GM18867 (cell line): ENCODE data around the gene ARL5C.

Source experiments
- ATAC-seq: cut with Tn5 transposase; IDR thresholded peaks from one replicate; pipeline ENCODE4 v1.9.1; 2021; ENCODE audit warnings: mild to moderate bottlenecking, moderate library complexity; ENCODE audit not compliant: unreplicated experiment

The ARL5C gene

GRCh38 chr17:39194985-39195524 is 29.1 kb upstream of the ARL5C start:
- no peak for ATAC-seq

DNA sequence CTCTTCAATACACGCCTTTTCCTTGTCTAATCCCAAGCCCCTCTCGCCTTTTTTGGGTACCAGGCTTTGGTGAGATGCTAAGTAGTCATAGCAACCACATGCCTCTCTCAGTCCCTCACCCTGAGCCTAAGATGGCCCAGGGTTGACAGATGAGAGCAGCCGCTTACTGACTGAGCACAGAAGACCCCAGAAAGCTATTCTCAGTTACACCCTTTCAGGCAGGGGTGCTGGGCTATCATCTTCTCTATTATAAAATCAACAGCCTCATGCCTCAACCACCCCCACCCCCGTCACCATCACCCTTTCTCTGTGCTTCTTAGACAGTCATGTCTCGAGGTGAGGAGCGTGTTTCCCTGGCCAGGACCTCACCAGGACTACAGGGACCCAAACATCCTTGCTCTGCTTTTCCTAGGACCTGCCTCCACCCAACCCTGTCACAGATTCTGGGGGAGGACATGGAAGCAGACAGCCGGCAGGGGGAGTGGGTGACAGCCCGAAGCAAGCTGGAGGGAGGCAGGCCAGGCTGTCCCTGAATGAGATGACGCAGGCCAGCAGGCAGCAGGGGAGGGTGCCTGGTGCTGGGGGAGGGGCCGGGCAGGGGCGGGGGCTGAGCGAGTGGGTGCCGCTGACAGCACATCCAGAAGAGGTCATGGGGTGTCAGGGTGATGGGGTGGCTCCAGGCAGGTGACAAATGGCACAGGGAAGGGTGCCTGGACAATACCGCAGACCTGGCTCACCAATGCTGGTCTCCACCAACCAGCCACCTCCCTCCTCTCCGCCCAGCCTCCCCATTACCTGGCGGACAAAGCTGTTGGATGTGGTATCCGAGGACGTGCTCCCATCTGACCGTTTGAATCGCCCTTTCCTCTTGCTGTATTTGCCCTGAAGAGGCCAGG is 28.4 kb upstream of the ARL5C start:
- no peak for ATAC-seq

DNA sequence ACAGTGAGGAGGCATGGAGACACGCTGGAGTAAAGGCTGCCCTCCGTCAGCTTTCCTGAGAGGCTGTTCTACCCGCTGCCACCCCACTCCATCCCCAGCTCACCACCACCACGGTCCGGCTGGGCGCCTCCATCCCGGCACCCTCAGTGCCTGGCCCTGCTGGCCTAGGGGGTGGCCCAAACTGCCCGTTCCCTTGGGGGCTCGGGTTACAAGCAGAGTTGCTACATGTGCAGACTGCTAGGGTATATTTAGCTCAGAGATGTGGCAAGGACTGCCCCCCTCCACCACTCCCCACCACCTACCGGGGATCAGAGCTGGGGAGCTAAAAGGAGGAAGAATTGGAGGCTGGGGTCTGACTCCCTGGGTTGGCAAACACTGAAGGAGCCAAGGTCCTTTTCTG is 27.4 kb upstream of the ARL5C start:
- ATAC-seq = no peak

DNA sequence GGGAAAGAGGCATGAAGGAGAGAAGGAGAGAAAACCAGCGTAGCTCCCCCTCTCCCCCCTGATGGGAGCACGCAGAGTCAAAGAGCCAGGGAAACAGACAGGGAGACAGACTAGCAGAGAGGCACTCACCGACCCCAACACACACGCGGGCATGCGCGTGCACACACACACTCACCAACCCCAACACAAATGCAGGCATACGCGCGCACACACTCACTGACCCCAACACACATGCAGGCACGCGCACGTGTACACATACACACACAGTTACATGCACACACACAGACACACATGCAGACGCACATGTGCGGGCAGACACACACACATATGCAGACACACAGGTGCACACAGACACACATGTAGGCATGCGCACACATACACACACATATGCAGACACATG is 26.9 kb upstream of the ARL5C start:
- ATAC-seq = no peak

GRCh38 chr17:39191750-39192510 is 26.0 kb upstream of the ARL5C start:
- no peak for ATAC-seq

GRCh38 chr17:39187152-39187830 is 21.3 kb upstream of the ARL5C start:
- ATAC-seq = no peak

DNA sequence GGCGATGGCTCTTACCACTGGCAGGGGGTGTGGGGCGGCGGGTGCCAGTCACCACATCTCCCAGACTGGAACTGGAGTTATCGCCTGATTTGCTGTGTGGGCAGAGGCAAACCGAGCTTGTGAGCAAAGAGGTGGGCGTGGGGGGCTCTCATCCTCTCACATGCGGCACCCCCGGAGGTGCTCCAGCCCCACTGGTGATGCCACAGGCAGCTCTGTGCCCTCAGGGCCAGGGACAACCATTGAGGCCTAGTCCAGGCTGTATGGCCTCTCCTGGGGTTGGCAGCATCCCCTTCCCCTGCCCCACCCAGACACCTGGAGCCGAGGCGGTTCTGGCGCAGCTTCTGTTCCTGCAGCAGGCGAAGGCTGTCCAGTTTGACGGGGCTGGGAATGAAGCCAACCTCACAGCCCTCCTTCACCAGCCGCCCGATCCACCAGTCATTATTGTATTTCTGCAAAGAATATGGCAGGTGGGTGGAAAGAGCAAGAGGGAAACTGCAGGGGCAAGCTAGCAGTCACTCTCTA is 20.6 kb upstream of the ARL5C start:
- no peak for ATAC-seq

- ATAC-seq = no peak
Observed at GRCh38 chr17:39183720-39184119, 17.8 kb upstream of the ARL5C start.

DNA sequence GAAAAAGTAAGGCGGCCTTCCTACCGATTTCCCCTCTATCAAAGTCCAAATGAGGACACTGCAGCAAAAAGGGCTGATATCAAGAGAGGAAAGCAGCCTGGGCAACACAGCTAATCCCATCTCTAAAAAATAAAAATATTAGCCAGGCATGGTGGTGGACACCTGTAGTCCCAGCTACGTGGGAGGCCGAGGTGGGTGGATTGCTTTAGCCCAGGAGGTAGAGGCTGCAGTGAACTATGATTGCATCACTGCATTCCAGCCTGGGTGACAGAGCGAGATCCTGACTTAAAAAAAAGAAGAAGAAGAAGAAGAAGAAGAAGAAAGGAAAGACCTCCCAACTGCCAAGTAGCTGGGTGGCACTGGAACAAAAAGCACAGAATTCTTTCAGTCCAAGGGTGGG is 17.1 kb upstream of the ARL5C start:
- no peak for ATAC-seq

- ATAC-seq = no peak
Observed at GRCh38 chr17:39181303-39181702, 15.3 kb upstream of the ARL5C start.

GRCh38 chr17:39178536-39178935 is 12.6 kb upstream of the ARL5C start:
- no peak for ATAC-seq

DNA sequence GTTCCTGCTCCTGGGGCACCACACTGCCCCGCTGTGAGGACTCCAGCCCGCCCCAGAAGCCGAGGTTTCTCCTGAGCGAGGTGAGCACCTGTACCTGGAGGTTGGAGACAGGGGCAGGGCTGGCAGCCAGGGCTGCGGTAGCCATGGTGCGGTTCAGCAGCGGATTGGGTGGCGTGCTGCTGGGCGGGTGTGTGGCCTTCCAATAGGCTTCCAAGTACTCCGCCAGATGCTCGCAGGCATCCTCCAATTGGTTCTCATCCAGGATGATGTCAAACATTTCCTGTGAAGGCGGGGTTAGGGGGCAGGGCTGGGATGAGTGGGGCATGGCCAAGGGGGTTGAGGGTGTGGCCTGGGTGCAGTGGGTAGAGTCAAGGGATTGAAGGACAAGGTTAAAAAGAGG is 11.3 kb upstream of the ARL5C start:
- no peak for ATAC-seq

DNA sequence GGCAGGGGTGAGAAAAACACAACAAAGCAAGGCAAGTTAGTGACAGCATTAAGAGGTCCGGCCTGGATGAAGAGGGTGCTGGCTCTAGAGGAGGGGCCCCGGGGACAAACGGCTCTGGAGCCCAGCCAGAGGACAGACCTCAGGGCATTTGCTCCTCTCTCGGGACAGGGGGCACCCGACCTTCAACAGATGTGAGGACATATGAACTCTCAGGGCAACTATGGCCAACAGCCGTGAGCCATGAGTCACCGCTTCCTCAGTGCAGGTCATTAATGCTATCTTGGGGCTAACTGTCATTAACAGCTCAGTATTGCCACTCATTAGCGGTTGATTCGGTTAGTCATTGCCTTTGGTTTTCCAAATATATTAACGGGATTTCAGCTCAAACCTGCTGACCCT is 9.7 kb upstream of the ARL5C start:
- ATAC-seq = no peak

GRCh38 chr17:39174920-39175694 is 9.1 kb upstream of the ARL5C start:
- no peak for ATAC-seq

DNA sequence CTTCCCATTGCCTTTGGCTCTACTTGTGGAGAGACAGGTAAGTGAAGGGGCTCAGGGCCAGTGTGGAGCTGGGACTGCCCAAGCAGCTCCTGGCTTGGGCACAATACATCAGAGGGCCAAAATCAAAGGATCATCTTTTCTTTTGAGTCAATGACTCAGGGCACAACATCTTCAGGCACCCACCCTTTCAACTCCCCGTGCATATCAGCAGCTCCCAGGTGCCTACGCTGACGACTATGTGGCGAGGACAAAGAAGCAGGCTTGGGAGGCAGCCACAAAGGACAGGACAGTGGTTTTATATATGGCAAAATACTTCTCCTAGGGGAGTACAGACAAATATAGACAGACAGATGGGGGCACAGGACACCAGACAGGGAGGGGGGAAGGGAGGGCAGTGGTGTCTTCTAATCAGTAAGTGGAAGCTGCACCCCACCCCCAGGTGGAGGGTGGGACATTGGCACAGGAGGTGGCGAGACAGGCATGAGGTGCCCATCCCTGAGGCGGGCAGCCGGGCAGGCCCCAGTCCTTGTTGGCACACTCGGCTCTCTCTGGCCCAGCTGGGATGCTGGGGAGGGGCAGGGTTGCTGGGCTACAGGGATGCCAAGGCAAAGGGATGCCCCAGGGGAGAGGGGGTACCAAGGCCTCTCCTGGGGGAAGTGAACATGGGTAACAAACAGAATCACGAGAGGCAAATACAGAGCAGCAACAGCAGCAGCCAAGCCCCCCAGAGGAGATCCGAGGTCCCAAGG is 7.7 kb upstream of the ARL5C start:
- ATAC-seq = no peak

DNA sequence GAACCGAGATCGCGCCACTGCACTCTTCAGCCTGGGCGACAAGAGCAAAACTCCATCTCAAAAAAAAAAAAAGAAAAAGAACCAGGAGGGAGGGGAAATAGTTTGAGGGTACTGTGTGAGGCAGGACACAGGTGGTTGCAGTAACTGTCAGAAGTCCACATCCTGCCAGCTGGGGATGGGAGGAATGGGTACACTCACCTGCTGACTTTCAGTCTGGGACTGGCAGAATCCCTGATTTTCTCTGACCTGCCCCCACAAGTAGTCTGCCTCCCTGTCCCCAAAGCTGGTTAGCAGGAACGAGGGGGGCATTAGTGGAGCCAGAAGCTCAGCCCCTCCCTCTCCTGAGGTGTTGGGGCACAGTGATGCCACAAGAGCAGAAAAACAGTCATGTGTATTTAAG is 7.1 kb upstream of the ARL5C start:
- no peak for ATAC-seq

DNA sequence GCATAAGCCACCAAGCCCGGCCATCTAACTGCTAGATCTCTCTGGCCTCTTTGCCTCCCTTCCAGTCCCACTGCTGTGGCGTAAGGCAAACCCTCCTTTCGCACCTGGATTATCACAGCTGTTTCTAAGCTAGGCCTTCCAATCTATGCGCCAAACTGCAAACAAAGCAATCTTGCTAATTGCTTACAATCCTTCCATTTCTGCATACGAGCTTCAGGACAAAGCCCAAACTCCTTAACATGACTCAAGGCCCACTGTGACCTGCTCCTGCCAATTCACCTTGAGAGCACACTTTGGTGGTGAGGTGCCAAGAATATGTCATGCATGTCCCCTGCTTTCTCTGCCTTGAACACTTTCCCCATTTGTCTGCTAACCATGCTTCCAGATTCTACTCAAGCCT is 6.0 kb upstream of the ARL5C start:
- ATAC-seq = no peak

- no peak for ATAC-seq
Observed at GRCh38 chr17:39170558-39170957, 4.6 kb upstream of the ARL5C start.

- ATAC-seq = no peak
Observed at GRCh38 chr17:39170109-39170508, 4.1 kb upstream of the ARL5C start.

DNA sequence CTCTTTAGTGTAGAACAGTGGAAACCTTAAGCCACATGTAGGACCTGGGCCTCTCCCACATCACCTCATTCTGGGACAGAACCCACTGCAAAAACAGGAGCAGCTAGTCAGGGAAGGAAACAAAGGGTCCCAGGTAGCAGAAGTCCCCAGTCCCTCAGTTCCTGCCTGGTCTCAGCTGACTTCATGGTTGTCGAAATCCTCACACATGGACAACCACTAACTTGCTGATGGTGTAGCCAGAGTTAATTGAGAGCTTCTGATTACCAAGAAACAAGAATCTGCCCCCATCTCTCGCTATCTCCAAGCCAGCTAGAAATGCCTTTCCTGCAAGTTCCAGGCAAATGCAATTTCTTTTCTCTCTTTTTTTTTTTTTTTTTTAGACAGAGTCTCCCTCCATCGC is 3.6 kb upstream of the ARL5C start:
- ATAC-seq = no peak
